ENCODE measurements around the gene MED26. TPM values are rescaled to one million over a fixed set of nuclear protein-coding genes. Genes with fewer than 3 reads are reported as not detected.
A peak's percentile ranks its signal among the peaks of the same experiment; 100 is the strongest.

The MED26 gene
- total RNA-seq, 1 experiment from 2014 or later, result 11.4 TPM

GRCh38 chr19:16605115-16605514, 22.9 kb downstream of the MED26 start:
- Histone ChIP-seq H2AK5ac (ENCODE audit: insufficient read length, low read length) (no peak overlapping the region), H3T11ph (ENCODE audit: low read length) (no peak overlapping the region), H2BK15ac (ENCODE audit: low read depth, low read length) (no peak overlapping the region), H3K18ac (ENCODE audit: insufficient read length, low read depth, low read length) (no peak overlapping the region), H3K27me3 (ENCODE audit: insufficient read depth, low read length) (no peaks in the 10 kb centered on the region), H3K79me2 (ENCODE audit: insufficient read depth, low read length) (peaks cover 9% of the 10 kb centered on the region; the same call in 1 of the 2 replicates), H3K4me2 (ENCODE audit: insufficient read depth, insufficient read length, low read length) (no peak overlapping the region), H3K4me1 (ENCODE audit: insufficient read depth, low read length) (no peaks in the 10 kb centered on the region), H2AFZ (ENCODE audit: low read length) (no peak overlapping the region), H2BK20ac (ENCODE audit: low read depth, low read length, poor library complexity, severe bottlenecking) (no peak overlapping the region), H2BK5ac (ENCODE audit: insufficient read length, low read length) (no peak overlapping the region), H4K91ac (ENCODE audit: insufficient read length, low read depth, low read length) (no peak overlapping the region), H4K20me1 (ENCODE audit: control insufficient read depth, insufficient read depth, insufficient read length) (no peaks in the 10 kb centered on the region), H2BK12ac (ENCODE audit: insufficient read length, low read depth, low read length) (no peak overlapping the region), H3K27ac (ENCODE audit: insufficient read length, low read depth, low read length) (no peak overlapping the region), H3K23me2 (ENCODE audit: insufficient read length, low read depth, low read length, poor library complexity, severe bottlenecking) (no peaks in the 10 kb centered on the region), H3K9me3 (ENCODE audit: control insufficient read depth, low read depth, low read length) (no peaks in the 10 kb centered on the region), H3K23ac (ENCODE audit: insufficient read length, low read depth, low read length) (no peak overlapping the region), H3K14ac (ENCODE audit: insufficient read depth, low read length) (0 out of 2 replicates have a peak overlapping the region, but pooled peaks have one; percentile 13), H3K4ac (ENCODE audit: low read depth, low read length) (no peak overlapping the region), H2BK120ac (ENCODE audit: low read depth, low read length, poor library complexity, severe bottlenecking) (no peak overlapping the region), H4K8ac (replicated peaks; ENCODE audit: insufficient read length, low read depth, low read length) (no peak overlapping the region), H3K79me1 (ENCODE audit: insufficient read depth, low read depth, low read length, poor library complexity, severe bottlenecking) (peaks cover 5% of the 10 kb centered on the region), H4K5ac (ENCODE audit: insufficient read length, low read depth, low read length) (no peak overlapping the region), H3K9ac (ENCODE audit: extremely low read depth, insufficient read length, low read length) (no peak overlapping the region), H3K56ac (ENCODE audit: insufficient read length, low read depth, low read length) (no peak overlapping the region)
- H3K36me3 Mint-ChIP-seq (ENCODE audit: insufficient read depth in 1 of 3, low read depth in 3 of 3), result no peaks in the 10 kb centered on the region
- no peak for TF ChIP-seq CTCF (conservative IDR thresholded peaks at IDR 0.05)
- WGBS (ENCODE audit: extremely low coverage, insufficient read length, low lambda C conversion rate), result no CpG with 5 or more reads among the region's 3 CpGs
- peak overlapping the region; percentile 63 to 89 (median 87) for H3K27ac Mint-ChIP-seq
- peaks cover 0 to 6% of the 10 kb centered on the region in 2 experiments; a peak in 3 of 4 replicates for H3K4me1 Mint-ChIP-seq
- no peak for DNase-seq
- H3K9me3 Mint-ChIP-seq, result no peaks in the 10 kb centered on the region
- no peak overlapping the region; a peak in 1 of 5 replicates for H3K4me3 Mint-ChIP-seq
- no peaks in the 10 kb centered on the region for H3K27me3 Mint-ChIP-seq (ENCODE audit: low read depth)
